DND-41 (cell line): Measurements from ENCODE around the gene UNK.

Experiments used
- ATAC-seq: fragments of 200-7000 bp; cut with Tn5 transposase; 3 replicates; pipeline ENCODE4 v1.9.1; 2021; ENCODE audit warnings: low read depth; ENCODE audit not compliant: insufficient read depth
- DNase-seq: peaks from one replicate; pipeline ENCODE4 v3.0.0-alpha.2; 2020
- H2AFZ ChIP-seq: 2 replicates; pipeline ENCODE4 v1.6.0; 2012; ENCODE audit warnings: low read depth, low read length
- H3K27ac ChIP-seq: 2 replicates; pipeline ENCODE4 v1.5.1; 2012; ENCODE audit warnings: low read length, inconsistent platforms
- H3K27me3 ChIP-seq: fragments of 200-600 bp; sonication (generic); 2 replicates; pipeline ENCODE4 v1.6.0; 2012; ENCODE audit warnings: low read length, mild to moderate bottlenecking, inconsistent platforms; ENCODE audit not compliant: insufficient read depth, poor library complexity
- H3K36me3 ChIP-seq: 2 replicates; pipeline ENCODE4 v1.5.1; 2012; ENCODE audit warnings: low read length, inconsistent platforms; ENCODE audit not compliant: insufficient read depth
- H3K4me1 ChIP-seq: 2 replicates; pipeline ENCODE4 v1.5.1; 2012; ENCODE audit warnings: mild to moderate bottlenecking, low read length; ENCODE audit not compliant: insufficient read depth
- H3K4me2 ChIP-seq: 2 replicates; pipeline ENCODE4 v1.6.0; 2012; ENCODE audit warnings: mild to moderate bottlenecking, moderate library complexity, low read length, inconsistent platforms; ENCODE audit not compliant: insufficient read depth
- H3K4me3 ChIP-seq, 2 experiments: fragments of 200-600 bp in 1 of 2; shearing (Covaris generic) in 1 of 2; 2 replicates each; pipeline ENCODE4 v1.5.1; 2012 to 2016; ENCODE audit warnings: inconsistent platforms in 2 of 2, low read length in 2 of 2, mild to moderate bottlenecking in 2 of 2, low read depth in 1 of 2, moderate library complexity in 1 of 2
- H3K79me2 ChIP-seq: 2 replicates; pipeline ENCODE4 v1.6.0; 2012; ENCODE audit warnings: low read length, inconsistent platforms; ENCODE audit not compliant: insufficient read depth
- H3K9ac ChIP-seq: 2 replicates; pipeline ENCODE4 v1.6.0; 2012; ENCODE audit warnings: low read depth, mild to moderate bottlenecking, inconsistent platforms, low read length, moderate library complexity
- H3K9me3 ChIP-seq: 2 replicates; pipeline ENCODE4 v1.5.1; 2012; ENCODE audit warnings: low read length, moderate library complexity, mild to moderate bottlenecking, inconsistent platforms; ENCODE audit not compliant: insufficient read depth, severe bottlenecking
- H4K20me1 ChIP-seq: 2 replicates; pipeline ENCODE4 v1.6.0; 2012; ENCODE audit warnings: low read length; ENCODE audit not compliant: insufficient read depth
- EZH2 ChIP-seq: IDR thresholded peaks from 3 replicates; pipeline ENCODE4 v1.6.1; 2012; ENCODE audit warnings: borderline replicate concordance, low read depth, mild to moderate bottlenecking, moderate library complexity, low read length, inconsistent platforms; ENCODE audit not compliant: severe bottlenecking
- TF ChIP-seq, protein P1 (sequence below): IDR thresholded peaks from 2 replicates; pipeline ENCODE4 v1.5.1; 2012; ENCODE audit warnings: borderline replicate concordance, low read length, moderate library complexity, mild to moderate bottlenecking; ENCODE audit not compliant: poor library complexity, severe bottlenecking; ENCODE audit errors: extremely low read depth

UNK gene

DNA sequence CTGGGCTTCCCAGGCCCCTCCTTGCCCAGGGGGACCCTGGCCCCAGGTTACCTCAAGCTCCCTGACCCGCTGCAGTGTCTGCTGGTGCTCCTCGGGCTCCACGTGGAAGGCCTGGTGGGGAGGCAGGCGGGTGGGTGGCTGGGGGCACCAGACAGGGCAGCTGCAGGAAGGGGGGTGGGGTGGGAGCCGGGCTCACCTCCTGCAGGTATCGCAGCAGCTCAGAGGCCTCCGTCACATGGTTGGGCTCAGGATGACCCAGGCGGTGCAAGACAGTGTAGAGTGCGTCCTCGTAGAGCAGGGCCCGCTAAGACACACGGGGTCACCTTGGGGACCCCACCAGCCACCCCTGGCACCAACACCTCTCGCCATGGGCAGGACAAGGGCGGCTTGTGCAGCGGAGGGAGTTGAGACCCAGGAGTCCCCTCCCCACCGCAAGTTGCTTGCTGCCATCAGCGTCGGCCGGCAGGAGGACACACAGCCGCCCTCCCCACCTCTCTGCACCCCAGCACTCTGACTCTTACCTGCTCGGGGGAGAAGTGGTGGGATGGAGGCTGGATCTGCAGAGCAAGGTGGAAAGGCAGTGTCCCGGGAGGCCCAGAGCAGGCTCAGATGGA is 58.5 kb downstream of the UNK start:
- peaks cover 41% of the 10 kb centered on the region for H3K36me3 ChIP-seq
- H3K79me2 ChIP-seq, result peaks cover 18% of the 10 kb centered on the region
- TF ChIP-seq, protein P1, sequence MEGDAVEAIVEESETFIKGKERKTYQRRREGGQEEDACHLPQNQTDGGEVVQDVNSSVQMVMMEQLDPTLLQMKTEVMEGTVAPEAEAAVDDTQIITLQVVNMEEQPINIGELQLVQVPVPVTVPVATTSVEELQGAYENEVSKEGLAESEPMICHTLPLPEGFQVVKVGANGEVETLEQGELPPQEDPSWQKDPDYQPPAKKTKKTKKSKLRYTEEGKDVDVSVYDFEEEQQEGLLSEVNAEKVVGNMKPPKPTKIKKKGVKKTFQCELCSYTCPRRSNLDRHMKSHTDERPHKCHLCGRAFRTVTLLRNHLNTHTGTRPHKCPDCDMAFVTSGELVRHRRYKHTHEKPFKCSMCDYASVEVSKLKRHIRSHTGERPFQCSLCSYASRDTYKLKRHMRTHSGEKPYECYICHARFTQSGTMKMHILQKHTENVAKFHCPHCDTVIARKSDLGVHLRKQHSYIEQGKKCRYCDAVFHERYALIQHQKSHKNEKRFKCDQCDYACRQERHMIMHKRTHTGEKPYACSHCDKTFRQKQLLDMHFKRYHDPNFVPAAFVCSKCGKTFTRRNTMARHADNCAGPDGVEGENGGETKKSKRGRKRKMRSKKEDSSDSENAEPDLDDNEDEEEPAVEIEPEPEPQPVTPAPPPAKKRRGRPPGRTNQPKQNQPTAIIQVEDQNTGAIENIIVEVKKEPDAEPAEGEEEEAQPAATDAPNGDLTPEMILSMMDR, result peak; percentile 42
- no peak for TF ChIP-seq EZH2
- peak overlapping the region; percentile 95 for H2AFZ ChIP-seq
- no peaks in the 10 kb centered on the region for H3K9me3 ChIP-seq
- DNase-seq (no peak), ATAC-seq (peak; percentile 44)
- peak overlapping the region; percentile 93 for H3K9ac ChIP-seq
- peaks cover 29% of the 10 kb centered on the region for H3K4me1 ChIP-seq
- H4K20me1 ChIP-seq, result no peaks in the 10 kb centered on the region
- no peaks in the 10 kb centered on the region for H3K27me3 ChIP-seq
- peak overlapping the region; percentile 96 for H3K4me2 ChIP-seq
- H3K27ac ChIP-seq, result peak overlapping the region; percentile 97
- peak overlapping the region; percentile 66 to 98 for H3K4me3 ChIP-seq

DNA sequence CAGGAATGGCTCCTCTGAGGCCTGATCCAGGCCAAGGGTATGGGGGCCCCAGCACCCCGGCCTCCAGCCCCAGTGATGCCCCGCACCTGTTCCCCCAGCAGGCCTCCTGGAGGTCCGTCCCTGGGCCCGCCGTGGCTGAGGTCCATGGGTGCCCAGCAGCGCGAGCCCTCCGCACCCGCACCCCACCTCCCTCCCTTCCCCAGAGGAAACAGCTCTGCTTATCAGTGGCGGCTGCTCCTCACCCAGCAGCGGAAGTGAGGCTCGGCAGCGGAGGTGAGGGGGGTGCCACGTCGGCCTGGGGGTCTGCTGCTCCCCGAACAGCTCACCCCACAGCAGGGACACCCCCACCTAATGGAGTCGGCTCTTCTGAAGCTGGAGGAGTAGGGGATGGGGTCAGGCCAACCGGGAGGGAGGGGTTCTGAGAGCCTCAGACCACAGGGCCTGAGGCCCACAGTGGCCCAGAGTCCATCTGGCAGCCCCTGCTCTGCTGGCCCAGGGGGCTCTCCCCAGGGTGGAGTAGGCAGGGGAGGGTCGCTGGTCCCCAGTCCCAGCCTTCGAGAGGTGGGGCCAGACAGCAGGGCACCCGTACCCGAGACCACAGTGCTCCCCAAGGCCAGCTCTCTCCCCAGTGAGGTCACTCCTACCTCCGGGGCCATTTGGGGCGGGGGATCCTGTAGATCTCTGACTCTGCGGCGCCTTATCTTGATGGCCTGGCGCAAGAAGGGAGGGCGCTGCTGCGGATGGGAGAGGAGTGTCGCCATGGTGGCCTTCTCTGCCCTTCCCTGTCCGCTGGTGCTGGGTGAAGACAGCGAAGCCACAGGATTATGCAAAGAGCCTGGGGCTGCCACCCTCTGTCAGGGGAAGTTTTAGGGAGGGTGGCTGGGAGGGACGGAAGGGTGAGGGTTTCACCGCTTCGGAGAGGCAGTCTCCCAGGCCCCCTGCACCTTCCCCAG is 59.2 kb downstream of the UNK start, which contains the start of gene UNC13D:
TSS of gene UNC13D (minus strand) at position 828 of the 953 bp plus-strand sequence. CDS start at position 761, 67 bp downstream.
- DNase-seq, result peak; percentile 82
- H3K4me1 ChIP-seq, result peaks cover 29% of the 10 kb centered on the region
- no peak for TF ChIP-seq EZH2
- TF ChIP-seq, protein P1, result no peak
- no peaks in the 10 kb centered on the region for H4K20me1 ChIP-seq
- H2AFZ ChIP-seq, result peak within 1 kb of the TSS; percentile 95
- ATAC-seq, result peak; percentile 88
- peak within 1 kb of the TSS; percentile 66 to 98 for H3K4me3 ChIP-seq
- peaks cover 44% of the 10 kb centered on the region for H3K36me3 ChIP-seq
- H3K27ac ChIP-seq, result peak within 1 kb of the TSS; percentile 97
- H3K27me3 ChIP-seq, result no peaks in the 10 kb centered on the region
- H3K4me2 ChIP-seq, result peak within 1 kb of the TSS; percentile 96
- peaks cover 18% of the 10 kb centered on the region for H3K79me2 ChIP-seq
- peak within 1 kb of the TSS; percentile 93 for H3K9ac ChIP-seq
- H3K9me3 ChIP-seq, result no peaks in the 10 kb centered on the region

DNA sequence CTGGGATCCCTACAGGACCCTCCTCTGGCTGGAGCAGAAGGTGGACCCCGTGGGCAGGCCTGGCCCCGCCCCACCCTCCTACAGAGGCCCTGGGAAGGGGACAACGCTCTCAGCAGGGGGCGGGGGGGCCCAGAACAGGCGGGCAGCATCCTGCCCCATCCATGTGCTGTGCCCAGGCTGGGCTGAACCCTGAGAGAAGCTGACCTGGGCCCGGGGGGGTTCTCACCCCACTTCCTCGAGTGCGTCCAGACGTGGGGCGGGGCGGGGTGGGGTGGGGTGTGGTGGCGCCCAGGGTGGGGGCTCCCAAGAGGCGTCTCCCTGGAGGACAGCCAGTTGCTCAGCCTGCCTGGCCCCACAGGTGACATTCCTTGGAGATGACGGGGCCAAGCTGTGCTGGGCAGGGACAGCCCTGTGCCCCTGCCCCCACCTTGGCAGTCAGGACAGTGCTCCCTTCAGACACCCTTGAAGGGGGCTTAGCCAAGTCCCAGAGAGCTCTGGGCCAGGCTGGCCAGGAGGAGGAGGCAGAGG is 60.0 kb downstream of the UNK start:
- Histone ChIP-seq H3K9ac (peak overlapping the region; percentile 93), H2AFZ (peak overlapping the region; percentile 95; the same call in 1 of the 2 replicates), H4K20me1 (no peaks in the 10 kb centered on the region), H3K36me3 (peaks cover 50% of the 10 kb centered on the region), H3K79me2 (peaks cover 18% of the 10 kb centered on the region), H3K4me1 (peaks cover 29% of the 10 kb centered on the region), H3K27me3 (no peaks in the 10 kb centered on the region), H3K4me2 (peak overlapping the region; percentile 96), H3K27ac (peak overlapping the region; percentile 97), H3K4me3 (0 out of 4 replicates have a peak overlapping the region, but pooled peaks of 1 of the 2 experiments have one; percentile 98), H3K9me3 (no peaks in the 10 kb centered on the region)
- DNase-seq (no peak), ATAC-seq (no peak)
- TF ChIP-seq, protein P1, result no peak
- no peak for TF ChIP-seq EZH2
